ENCODE results near the gene HOXD12. TPM values are rescaled to one million over a fixed set of nuclear protein-coding genes. Genes with fewer than 3 reads are reported as not detected.

Gene HOXD12
- total RNA-seq, 1 experiment from 2014 or later: 0.13 TPM

GRCh38 chr2:176104316-176105077 lies 4.9 kb downstream of the HOXD12 start:
- Histone ChIP-seq H3K27me3 (ENCODE audit: control insufficient read depth, insufficient read depth, low read length) (no peaks in the 10 kb centered on the region), H3K27ac (ENCODE audit: low read length) (no peak overlapping the region), H3K4me1 (ENCODE audit: control insufficient read depth, insufficient read depth, low read length) (peaks cover 5% of the 10 kb centered on the region), H3K4me3 (ENCODE audit: low read depth in 2 of 2, low read length in 2 of 2) (no peak overlapping the region), H3K36me3 (ENCODE audit: control insufficient read depth, insufficient read depth, low read length) (no peaks in the 10 kb centered on the region), H3K9me3 (ENCODE audit: control insufficient read depth, insufficient read depth, low read depth, low read length) (no peaks in the 10 kb centered on the region)
- in situ Hi-C loops (cut with HindIII; ENCODE audit: low pct_unique_long_range_greater_than_20kb, low sequenced_read_pairs): no loop called here
- POLR2A ChIA-PET: interaction anchor here (0.5 kb wide), 1 partner anchor 91 kb away, joined by 7 read pairs; no protein-coding TSS in a partner anchor
- DNase-seq (ENCODE audit: low read depth, low spot score) (no peak), ATAC-seq (no peak)
- CTCF ChIA-PET: no interaction called here
- no TSS peak for BruUV-seq (replicated peaks)
- no peak for TF ChIP-seq POLR2AphosphoS5 (IDR thresholded peaks at IDR 0.05; ENCODE audit: low read depth, low read length)
- TF ChIP-seq TCF7L2 (IDR thresholded peaks at IDR 0.05; ENCODE audit: low read depth, low read length): no peak
- intact Hi-C loops (cut with micrococcal nuclease; ENCODE audit: unreplicated experiment): no loop called here

- Histone ChIP-seq H3K27ac (ENCODE audit: low read length) (no peak overlapping the region), H3K4me1 (ENCODE audit: control insufficient read depth, insufficient read depth, low read length) (peaks cover 5% of the 10 kb centered on the region), H3K27me3 (ENCODE audit: control insufficient read depth, insufficient read depth, low read length) (0 out of 2 replicates have a peak, but pooled peaks cover under 1% of the 10 kb centered on the region), H3K4me3 (ENCODE audit: low read depth in 2 of 2, low read length in 2 of 2) (no peak overlapping the region), H3K36me3 (ENCODE audit: control insufficient read depth, insufficient read depth, low read length) (no peaks in the 10 kb centered on the region), H3K9me3 (ENCODE audit: control insufficient read depth, insufficient read depth, low read depth, low read length) (no peaks in the 10 kb centered on the region)
- TF ChIP-seq SIN3A (IDR thresholded peaks at IDR 0.05; ENCODE audit: borderline replicate concordance, insufficient read depth, low read depth, low read length) (no peak), REST (IDR thresholded peaks at IDR 0.05; ENCODE audit: insufficient read depth in 1 of 2, low read depth in 2 of 2, low read length in 1 of 2) (no peak), CTCF (IDR thresholded peaks at IDR 0.05) (no peak), POLR2AphosphoS5 (IDR thresholded peaks at IDR 0.05; ENCODE audit: low read depth, low read length) (no peak), TCF7L2 (IDR thresholded peaks at IDR 0.05; ENCODE audit: low read depth, low read length) (no peak)
- POLR2A ChIA-PET: no interaction called here
- in situ Hi-C loops (cut with HindIII; ENCODE audit: low pct_unique_long_range_greater_than_20kb, low sequenced_read_pairs) (no loop called here), intact Hi-C loops (cut with micrococcal nuclease; ENCODE audit: unreplicated experiment) (no loop called here)
- CTCF ChIA-PET: no interaction called here
- BruUV-seq (replicated peaks): no TSS peak
- no peak for ATAC-seq
- DNase-seq (ENCODE audit: low read depth, low spot score): no peak
Measured at GRCh38 chr2:176105078-176105729, 5.6 kb downstream of the HOXD12 start.

Data from Panc1 (cell line).